Endothelial cell of umbilical vein (primary cell): Measurements from ENCODE around the gene NMT1.

ENCODE experiments used
- EZH2 ChIP-seq: IDR thresholded peaks from 2 replicates; pipeline ENCODE4 v1.6.1; 2012; ENCODE audit warnings: borderline replicate concordance, low read depth, mild to moderate bottlenecking, moderate library complexity, low read length, inconsistent platforms; ENCODE audit not compliant: severe bottlenecking
- POLR2A ChIP-seq: IDR thresholded peaks from 2 replicates; pipeline ENCODE4 v1.6.1; 2012; ENCODE audit warnings: low read depth, mild to moderate bottlenecking, control low read depth, low read length

- TF ChIP-seq EZH2: no peak
- TF ChIP-seq POLR2A: no peak
Observed at GRCh38 chr17:45130681-45131615, 69.8 kb downstream of the NMT1 start.
